HAP-1 (cell line): ENCODE data around the gene PLAC9.

Source experiments
- DNase-seq, 2 experiments: peaks; one replicate each; pipeline ENCODE4 v3.0.0-alpha.2; 2016 to 2020; ENCODE audit warnings: low spot score in 2 of 2
- H3K27me3 ChIP-seq: fragments of 250-450 bp; sonication (Bioruptor Pico); 2 replicates; pipeline ENCODE4 v1.5.1; 2020; ENCODE audit warnings: low read depth, mild to moderate bottlenecking, moderate library complexity
- H3K36me3 ChIP-seq: fragments of 250-450 bp; sonication (Bioruptor Pico); replicated peaks from 2 replicates; pipeline ENCODE4 v1.5.1; 2020; ENCODE audit warnings: mild to moderate bottlenecking
- H3K4me1 ChIP-seq: fragments of 250-450 bp; sonication (Bioruptor Pico); 2 replicates; pipeline ENCODE4 v1.5.1; 2020; ENCODE audit warnings: mild to moderate bottlenecking
- H3K4me3 ChIP-seq: fragments of 250-450 bp; sonication (Bioruptor Pico); 2 replicates; pipeline ENCODE4 v1.5.1; 2020; ENCODE audit warnings: mild to moderate bottlenecking, moderate library complexity
- H3K9me3 ChIP-seq: fragments of 250-450 bp; sonication (Bioruptor Pico); 2 replicates; pipeline ENCODE4 v1.5.1; 2020; ENCODE audit warnings: mild to moderate bottlenecking, moderate library complexity
- in situ Hi-C: fragments of 300-500 bp; cut with MboI; formaldehyde crosslinking; loops from 3 replicates; pipeline ENCODE4 v1.14.3; 2020; ENCODE audit warnings: low sequenced_read_pairs, inconsistent platforms, mixed read lengths

PLAC9 gene

DNA sequence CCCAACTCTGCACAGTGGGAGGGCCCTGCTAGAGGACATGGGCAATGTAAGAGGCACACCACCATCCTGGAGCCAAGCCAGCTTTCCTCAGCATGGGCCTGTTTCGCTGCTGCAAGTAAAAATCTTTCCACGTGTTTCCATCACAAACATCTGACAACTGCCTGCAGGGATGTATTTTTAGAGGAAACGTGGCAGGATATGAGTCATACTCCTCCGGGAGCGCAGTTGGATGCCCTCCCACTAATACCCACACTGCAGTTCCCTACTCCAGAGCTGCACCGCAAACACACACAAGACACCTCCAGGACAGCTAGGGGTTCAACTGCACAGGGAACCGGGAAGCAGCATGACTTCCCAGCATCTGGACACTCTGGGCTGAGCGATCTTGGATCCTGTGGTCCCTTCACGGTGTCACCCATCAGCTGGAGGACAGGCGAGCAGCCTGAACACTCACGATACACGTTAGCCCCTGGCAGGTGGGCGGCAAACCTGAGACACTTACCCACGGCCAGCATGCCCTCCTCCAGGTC, 26.1 kb downstream of the PLAC9 start:
- in situ Hi-C loops, result no loop called here
- Histone ChIP-seq H3K4me1 (no peaks in the 10 kb centered on the region), H3K9me3 (no peaks in the 10 kb centered on the region), H3K27me3 (no peaks in the 10 kb centered on the region), H3K36me3 (peaks cover 59% of the 10 kb centered on the region), H3K4me3 (no peak overlapping the region)
- no peak for DNase-seq

DNA sequence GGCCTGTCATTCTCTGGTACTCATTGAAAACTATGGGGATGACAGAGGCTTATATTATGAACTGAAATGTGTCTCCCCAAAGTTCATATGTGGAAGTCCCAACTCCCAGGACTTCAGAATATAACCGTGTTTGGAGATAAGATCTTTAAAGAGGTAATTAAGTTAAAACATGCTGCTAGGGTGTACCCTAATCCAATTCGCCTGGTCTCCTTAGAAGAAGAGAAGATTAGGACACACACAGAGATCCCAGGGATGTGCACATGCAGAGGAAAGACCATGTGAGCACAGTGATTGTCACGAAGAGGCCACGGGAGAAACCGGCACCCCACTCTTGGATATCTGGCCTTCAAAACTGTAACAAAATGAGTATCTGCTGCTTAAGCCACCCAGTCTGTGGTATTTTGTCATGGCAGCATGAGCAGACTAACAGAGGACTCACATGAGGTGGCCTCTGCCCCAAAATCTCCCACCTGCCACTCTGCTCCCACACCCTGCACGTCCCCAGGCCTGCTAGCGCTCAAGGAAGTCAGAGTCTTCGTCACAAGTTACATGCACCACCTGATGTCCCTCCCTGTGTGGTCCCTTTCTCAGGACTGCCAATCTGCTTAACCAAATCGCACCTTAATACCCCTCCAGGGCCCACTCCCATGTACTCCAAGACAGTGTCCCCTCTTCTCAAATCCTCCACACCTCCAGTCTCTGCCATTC, 26.8 kb downstream of the PLAC9 start:
- Histone ChIP-seq H3K9me3 (no peaks in the 10 kb centered on the region), H3K36me3 (peaks cover 57% of the 10 kb centered on the region), H3K4me3 (no peak overlapping the region), H3K27me3 (no peaks in the 10 kb centered on the region), H3K4me1 (no peaks in the 10 kb centered on the region)
- in situ Hi-C loops, result no loop called here
- DNase-seq, result no peak

DNA sequence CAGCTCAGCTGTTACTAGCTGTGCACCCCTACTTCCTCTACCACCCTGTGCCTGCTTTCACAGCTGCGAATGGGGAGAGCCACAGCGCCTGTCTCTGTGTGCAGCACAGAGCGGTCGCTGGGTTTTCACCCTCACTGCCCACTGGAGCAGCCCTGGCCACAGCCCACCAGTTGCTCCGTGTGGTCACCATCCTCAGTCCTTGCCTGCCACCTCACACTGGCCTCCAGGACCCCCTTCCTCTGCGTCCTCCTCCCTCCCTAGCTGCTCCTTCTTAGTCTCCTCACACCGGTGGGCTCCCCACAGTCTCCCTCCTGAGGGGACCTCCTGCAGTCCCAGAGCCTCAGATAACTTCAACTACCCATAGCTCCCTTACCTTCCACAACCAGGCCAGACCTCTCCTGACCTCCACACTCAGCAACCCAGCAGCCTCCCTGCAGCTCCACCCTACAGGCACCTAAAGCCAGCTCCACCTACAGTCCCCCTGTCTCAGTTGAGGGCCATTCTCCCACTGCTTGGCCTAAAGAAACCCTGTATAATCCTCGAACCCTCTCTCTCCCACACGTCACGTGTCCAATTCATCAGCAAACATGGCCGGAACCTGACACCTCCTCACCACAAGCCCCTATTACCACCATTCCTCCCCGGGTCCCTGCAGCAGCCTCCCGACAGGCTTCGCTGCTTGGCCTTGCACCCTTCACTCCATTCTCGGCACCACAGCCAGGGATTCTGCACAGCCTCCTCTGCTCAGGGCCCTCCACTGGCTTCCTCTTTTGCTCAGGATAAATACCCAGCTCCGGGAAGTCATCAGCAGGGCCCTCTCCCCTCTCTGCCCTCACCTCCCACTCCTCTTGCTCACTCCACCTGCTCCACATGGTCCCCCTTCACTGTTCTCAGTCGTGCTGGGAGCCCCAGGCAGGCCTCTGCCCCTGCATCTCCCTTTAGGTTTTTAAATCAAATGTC, 28.1 kb downstream of the PLAC9 start:
- no peak for DNase-seq
- H3K4me3 ChIP-seq, result no peak overlapping the region
- no peaks in the 10 kb centered on the region for H3K4me1 ChIP-seq
- H3K27me3 ChIP-seq, result no peaks in the 10 kb centered on the region
- in situ Hi-C loops, result no loop called here
- H3K9me3 ChIP-seq, result no peaks in the 10 kb centered on the region
- peaks cover 50% of the 10 kb centered on the region for H3K36me3 ChIP-seq

DNA sequence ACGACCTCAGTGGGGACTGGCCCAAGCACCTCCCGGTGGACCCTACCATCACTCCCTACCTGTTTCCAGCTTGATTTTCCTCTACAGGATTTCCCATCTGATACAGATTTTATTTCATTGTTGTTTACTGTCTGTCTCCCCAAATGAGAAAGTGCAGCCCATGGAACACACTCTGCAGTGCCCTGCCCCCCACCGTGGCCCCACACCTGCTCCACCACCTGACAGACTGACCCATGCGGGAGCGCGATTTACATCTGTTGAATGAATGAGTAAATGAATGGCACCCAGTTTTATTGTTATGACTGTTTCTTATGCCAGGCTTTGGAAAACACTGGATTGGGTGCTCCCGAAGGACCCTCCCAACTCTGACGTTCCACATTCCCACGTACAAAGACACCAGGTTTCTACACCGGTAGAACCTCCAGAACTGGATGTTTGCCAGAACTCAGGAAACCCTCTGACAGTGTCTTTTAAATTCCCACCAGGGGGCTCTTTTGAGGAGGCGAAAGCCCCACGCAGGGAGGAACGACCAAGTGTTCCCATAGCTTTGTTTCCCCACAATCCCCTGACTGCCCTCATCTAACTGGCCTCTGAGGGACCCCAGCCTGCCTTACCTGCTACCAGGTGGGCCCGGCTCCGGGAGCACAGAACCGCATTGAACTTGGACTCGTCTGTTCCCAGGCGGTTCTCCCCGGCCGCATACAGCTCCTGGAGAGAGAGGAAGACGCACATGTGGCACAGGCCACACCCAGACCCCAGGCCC, 29.0 kb downstream of the PLAC9 start:
- H3K36me3 ChIP-seq, result peaks cover 46% of the 10 kb centered on the region
- H3K4me3 ChIP-seq, result no peak overlapping the region
- no peaks in the 10 kb centered on the region for H3K4me1 ChIP-seq
- H3K27me3 ChIP-seq, result no peaks in the 10 kb centered on the region
- no peaks in the 10 kb centered on the region for H3K9me3 ChIP-seq
- DNase-seq, result peak in 1 of 2 experiments; percentile 26
- in situ Hi-C loops, result no loop called here

DNA sequence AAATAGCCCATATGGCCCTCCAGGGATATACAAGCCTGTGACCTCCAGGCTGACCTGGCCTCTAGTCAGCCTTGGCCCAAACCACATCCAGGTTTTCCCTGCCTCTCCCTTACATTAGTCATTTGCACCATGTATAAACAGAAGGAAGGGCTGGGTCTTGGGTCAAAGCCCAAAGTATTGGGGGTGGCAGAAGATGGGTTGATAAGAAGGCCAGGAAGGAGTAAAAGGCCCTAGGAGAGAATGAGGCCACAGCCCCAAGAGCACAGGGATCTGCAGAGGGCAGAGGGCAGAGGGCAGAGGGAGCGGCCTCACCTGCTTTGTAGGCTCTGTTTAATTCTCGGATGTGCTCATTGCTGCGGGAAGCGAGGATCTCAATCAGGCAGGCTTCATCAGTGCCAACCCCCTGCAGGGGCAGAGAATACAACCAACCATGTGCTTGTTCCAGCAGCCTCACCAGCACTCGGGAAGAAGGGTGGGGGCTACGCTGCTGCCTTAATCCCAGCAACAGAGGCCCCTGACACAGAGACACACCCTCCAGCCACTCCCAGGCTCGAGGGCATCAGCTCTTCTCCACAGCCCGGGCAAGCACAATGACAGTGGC, 31.3 kb downstream of the PLAC9 start:
- Histone ChIP-seq H3K4me1 (no peaks in the 10 kb centered on the region), H3K9me3 (no peaks in the 10 kb centered on the region), H3K4me3 (no peak overlapping the region), H3K27me3 (no peaks in the 10 kb centered on the region), H3K36me3 (peaks cover 24% of the 10 kb centered on the region)
- in situ Hi-C loops, result no loop called here
- DNase-seq, result no peak

DNA sequence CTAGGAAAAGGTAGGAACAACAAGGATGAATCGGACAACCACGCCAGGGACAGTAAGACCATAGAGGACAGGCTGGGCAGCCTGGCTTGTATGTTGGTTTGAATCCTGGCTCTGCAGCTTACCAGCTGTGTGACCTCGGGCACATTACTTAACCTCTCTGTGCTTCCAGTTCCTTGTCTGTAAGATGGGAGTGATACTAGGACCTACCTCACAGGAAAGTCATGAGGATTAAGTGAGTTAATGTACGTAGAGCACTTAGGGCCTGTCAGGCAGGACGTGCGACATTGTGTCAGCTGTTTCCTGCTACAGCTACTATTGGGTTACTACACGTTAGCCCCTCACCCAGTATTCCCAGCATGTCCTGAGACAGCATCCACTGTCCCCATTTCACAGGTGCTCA, 32.1 kb downstream of the PLAC9 start:
- Histone ChIP-seq H3K27me3 (no peaks in the 10 kb centered on the region), H3K9me3 (no peaks in the 10 kb centered on the region), H3K4me1 (no peaks in the 10 kb centered on the region), H3K36me3 (peaks cover 23% of the 10 kb centered on the region), H3K4me3 (no peak overlapping the region)
- no peak for DNase-seq
- in situ Hi-C loops, result no loop called here

DNA sequence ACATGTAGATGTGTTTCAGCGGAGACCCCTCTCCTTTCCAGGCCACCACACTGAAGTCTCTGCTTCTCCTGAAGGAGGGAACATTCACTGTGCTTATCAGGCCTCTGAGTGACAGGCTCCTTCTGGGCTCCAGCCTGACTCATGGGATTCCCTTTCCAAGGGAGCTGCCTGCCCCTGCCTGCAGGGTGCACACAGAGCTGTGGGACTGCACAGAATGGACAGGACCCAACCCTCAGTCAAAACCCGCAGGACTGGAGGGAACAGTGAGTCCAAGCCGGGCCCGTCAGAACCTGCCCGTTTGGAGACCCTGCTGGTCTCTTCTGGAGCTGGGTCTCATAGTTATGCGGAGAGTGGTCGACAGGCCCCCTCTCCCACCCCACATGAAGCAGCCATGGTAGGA, 32.6 kb downstream of the PLAC9 start:
- no peak overlapping the region for H3K4me3 ChIP-seq
- no peaks in the 10 kb centered on the region for H3K27me3 ChIP-seq
- in situ Hi-C loops, result no loop called here
- H3K4me1 ChIP-seq, result no peaks in the 10 kb centered on the region
- H3K36me3 ChIP-seq, result peaks cover 21% of the 10 kb centered on the region
- H3K9me3 ChIP-seq, result no peaks in the 10 kb centered on the region
- DNase-seq, result no peak

DNA sequence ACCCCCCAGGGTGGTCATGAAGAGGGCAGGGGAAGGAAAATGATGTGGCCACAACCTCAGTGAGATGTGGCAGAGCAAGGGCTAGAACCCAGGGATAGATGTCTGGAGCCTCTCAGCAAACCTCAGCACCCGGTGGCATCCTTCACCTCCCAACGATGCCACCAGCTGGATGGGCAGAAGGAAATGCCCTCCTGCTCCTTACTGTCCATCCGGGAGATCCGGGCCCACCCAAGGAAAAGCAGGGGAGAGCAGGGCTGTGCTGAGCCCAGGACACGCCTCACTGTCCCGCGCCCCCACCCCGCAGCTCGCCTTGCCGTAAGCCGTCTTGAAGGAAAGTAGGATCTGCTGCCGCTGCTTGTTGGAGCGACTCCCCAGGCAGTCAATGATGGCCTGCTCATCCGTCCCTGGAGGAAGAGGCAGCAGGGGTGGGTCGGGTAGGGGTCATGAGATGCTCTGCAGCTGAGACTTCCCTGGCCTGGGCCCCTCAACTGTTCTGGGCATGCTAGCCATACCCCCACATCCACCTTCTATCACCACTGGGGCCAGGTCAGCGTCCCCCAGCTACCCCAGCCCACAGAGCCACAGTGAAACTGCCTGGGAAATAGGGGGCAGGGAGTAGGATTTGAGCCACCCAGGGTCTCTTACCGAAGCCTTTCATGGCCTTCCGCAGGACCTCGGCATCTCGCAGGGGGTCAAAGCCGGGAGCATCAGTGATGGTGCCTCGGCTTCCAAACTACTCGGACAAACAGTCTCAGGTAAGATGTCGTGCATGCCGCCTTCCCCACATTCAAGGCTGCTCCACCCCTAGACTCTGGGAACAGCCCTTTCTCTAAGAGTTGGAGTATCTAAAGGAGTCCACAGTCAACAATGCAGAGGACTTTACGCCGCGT, 34.3 kb downstream of the PLAC9 start:
- Histone ChIP-seq H3K4me3 (no peak overlapping the region), H3K27me3 (no peaks in the 10 kb centered on the region), H3K36me3 (peaks cover 16% of the 10 kb centered on the region), H3K9me3 (no peaks in the 10 kb centered on the region), H3K4me1 (no peaks in the 10 kb centered on the region)
- in situ Hi-C loops, result no loop called here
- DNase-seq, result no peak

DNA sequence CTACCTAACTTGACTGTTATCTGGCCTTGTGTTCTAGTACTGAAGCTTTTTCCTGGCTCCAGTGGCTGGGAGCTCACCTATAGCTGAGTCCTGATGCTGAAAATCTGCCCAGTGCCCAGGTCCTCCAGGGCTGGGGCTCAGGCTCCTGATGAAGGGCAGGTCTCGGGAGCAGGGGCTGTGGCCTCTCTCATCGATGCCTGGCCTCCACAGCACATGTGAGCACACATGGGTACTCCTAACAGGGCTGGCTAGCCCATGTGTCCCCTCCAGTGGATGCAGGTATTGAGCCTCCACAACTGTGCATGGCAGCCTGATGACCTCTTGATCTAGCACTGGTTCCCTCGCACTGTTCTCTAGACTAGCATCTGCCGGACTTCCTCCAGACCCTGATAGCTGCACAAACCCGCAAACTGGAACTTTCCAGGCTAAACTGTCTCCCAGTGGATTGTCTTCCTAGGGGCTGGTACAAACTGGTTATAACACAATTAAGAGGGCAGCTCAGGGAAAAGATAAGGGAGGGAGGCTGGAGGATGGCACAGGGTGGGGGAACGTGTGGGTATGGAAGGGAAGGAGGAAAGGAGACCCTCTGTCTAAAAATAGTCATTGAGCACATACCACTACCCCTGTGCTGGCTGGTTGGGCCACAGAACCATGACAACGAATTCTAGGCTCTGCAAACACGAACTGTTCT, 35.1 kb downstream of the PLAC9 start:
- Histone ChIP-seq H3K27me3 (no peaks in the 10 kb centered on the region), H3K9me3 (no peaks in the 10 kb centered on the region), H3K4me1 (no peaks in the 10 kb centered on the region), H3K4me3 (no peak overlapping the region), H3K36me3 (peaks cover 11% of the 10 kb centered on the region)
- in situ Hi-C loops, result no loop called here
- no peak for DNase-seq

DNA sequence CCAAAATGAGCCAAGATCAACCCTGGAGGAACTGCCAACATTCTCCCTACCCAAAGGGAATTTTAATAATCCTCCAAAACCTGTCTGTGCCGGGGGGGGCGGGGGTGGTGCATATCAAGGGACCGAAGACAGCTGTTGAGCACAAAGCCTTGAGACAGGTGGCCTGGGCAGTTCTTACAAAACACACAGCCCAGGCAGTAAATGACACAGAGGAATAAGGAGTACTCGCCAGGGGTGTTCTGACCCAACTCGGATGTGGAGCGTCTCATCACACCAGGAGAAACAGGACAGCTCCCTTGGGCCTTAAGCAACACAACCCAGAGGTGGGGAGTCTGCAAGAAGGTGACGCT, 35.6 kb downstream of the PLAC9 start:
- Histone ChIP-seq H3K36me3 (peaks cover 5% of the 10 kb centered on the region), H3K4me3 (no peak overlapping the region), H3K9me3 (no peaks in the 10 kb centered on the region), H3K27me3 (no peaks in the 10 kb centered on the region), H3K4me1 (no peaks in the 10 kb centered on the region)
- in situ Hi-C loops, result no loop called here
- no peak for DNase-seq

DNA sequence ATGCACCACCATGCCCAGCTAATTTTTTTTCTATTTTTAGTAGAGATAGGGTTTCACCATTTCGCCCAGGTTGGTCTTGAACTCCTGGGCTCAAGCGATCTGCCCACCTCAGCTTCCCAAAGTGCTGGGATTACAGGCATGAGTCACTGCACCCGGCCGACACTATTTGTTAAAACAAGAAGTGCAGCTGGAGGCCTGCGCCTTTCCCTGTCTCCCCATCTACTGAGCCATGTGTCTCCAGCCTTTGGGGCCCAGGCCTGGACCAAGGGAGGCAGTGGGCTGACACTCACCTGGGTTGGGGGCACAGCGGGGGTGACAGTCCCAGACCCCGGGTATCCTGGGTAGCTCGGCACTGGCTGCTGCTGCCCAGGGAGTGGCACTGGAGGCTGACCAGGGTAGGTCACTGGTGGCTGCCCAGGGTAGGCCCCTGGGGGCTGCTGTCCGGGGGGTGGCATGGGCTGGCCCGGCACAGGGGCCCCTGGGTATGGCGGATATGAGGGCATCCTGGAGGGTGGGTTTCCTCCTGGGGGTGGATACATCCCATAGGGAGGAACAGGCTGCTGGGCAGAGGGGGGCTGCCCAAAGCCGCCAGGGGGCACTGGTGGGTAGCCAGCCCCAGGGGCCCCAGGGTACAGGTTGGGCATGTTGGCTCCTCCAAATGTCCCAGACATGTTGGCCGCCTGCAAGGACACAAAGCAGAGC, 36.3 kb downstream of the PLAC9 start:
- no peak overlapping the region for H3K4me3 ChIP-seq
- in situ Hi-C loops, result no loop called here
- peaks cover 4% of the 10 kb centered on the region for H3K36me3 ChIP-seq
- H3K4me1 ChIP-seq, result no peaks in the 10 kb centered on the region
- H3K9me3 ChIP-seq, result no peaks in the 10 kb centered on the region
- peak in 1 of 2 experiments; percentile 25 for DNase-seq
- H3K27me3 ChIP-seq, result no peaks in the 10 kb centered on the region

DNA sequence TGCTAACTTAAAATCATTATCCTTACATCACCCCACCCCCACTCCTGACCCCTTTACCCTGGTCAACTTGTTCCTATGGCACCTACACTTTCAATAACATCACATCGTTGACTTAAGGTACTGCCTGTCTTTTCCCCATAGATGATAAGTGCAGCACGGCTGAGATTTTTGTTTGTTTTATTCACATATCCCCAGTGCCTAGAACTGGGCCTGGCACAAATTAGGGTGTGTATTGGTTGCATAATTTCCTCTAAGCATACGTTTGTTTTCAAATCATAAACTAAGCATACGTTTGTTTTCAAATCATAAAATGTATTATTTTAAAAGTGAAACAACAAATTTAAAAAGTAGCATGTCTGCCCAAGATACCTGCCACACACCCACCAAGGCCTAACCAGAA, 37.5 kb downstream of the PLAC9 start:
- Histone ChIP-seq H3K36me3 (peaks cover 4% of the 10 kb centered on the region), H3K4me1 (no peaks in the 10 kb centered on the region), H3K27me3 (no peaks in the 10 kb centered on the region), H3K4me3 (no peak overlapping the region), H3K9me3 (no peaks in the 10 kb centered on the region)
- in situ Hi-C loops, result no loop called here
- no peak for DNase-seq
